Activated CD4-positive, alpha-beta memory T cell treated with anti-CD3 and anti-CD28 coated beads for 36 hours (primary cell): ENCODE data around the gene CYB5R4. TPM values are rescaled to one million over a fixed set of nuclear protein-coding genes. Genes with fewer than 3 reads are reported as not detected.

ENCODE experiments used
- CTCF ChIA-PET: fragments of 350-600 bp; sonication (Branson Sonifier 250); formaldehyde crosslinking; loops from one replicate; lab custom pipeline; 2021; ENCODE audit warnings: antibody characterized with exemption, inconsistent platforms; lab: Charles Lee
- POLR2A ChIA-PET: fragments of 350-600 bp; sonication (Branson Sonifier 250); formaldehyde crosslinking; loops from one replicate; lab custom pipeline; 2021; ENCODE audit warnings: antibody characterized with exemption; lab: Charles Lee
- DNase-seq: peaks from one replicate; pipeline ENCODE4 v3.0.0-alpha.2; 2020
- H3K27ac Mint-ChIP-seq: one replicate; pipeline ENCODE4 v1.8.0; 2021; ENCODE audit warnings: mixed read lengths
- H3K27me3 Mint-ChIP-seq: one replicate; pipeline ENCODE4 v1.8.0; 2021; ENCODE audit warnings: mixed read lengths
- H3K36me3 Mint-ChIP-seq: one replicate; pipeline ENCODE4 v1.8.0; 2021; ENCODE audit warnings: mixed read lengths
- H3K4me1 Mint-ChIP-seq: one replicate; pipeline ENCODE4 v1.8.0; 2021; ENCODE audit warnings: low read depth, mixed read lengths
- H3K4me3 Mint-ChIP-seq: one replicate; pipeline ENCODE4 v1.8.0; 2021; ENCODE audit warnings: mild to moderate bottlenecking, mixed read lengths
- H3K9me3 Mint-ChIP-seq: one replicate; pipeline ENCODE4 v1.8.0; 2021; ENCODE audit warnings: mixed read lengths
- intact Hi-C: fragments of 100-400 bp; cut with micrococcal nuclease; formaldehyde crosslinking; loops from one replicate; pipeline ENCODE4 v1.15.1; 2023
- total RNA-seq, 2 experiments: library from RNA; stranded (reverse); gene quantifications; one replicate each; pipeline ENCODE4 v1.2.3, GENCODE V29; 2021

Gene CYB5R4, protein sequence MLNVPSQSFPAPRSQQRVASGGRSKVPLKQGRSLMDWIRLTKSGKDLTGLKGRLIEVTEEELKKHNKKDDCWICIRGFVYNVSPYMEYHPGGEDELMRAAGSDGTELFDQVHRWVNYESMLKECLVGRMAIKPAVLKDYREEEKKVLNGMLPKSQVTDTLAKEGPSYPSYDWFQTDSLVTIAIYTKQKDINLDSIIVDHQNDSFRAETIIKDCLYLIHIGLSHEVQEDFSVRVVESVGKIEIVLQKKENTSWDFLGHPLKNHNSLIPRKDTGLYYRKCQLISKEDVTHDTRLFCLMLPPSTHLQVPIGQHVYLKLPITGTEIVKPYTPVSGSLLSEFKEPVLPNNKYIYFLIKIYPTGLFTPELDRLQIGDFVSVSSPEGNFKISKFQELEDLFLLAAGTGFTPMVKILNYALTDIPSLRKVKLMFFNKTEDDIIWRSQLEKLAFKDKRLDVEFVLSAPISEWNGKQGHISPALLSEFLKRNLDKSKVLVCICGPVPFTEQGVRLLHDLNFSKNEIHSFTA
- 10 to 100 TPM; 26.2 to 29.8 TPM for total RNA-seq

DNA sequence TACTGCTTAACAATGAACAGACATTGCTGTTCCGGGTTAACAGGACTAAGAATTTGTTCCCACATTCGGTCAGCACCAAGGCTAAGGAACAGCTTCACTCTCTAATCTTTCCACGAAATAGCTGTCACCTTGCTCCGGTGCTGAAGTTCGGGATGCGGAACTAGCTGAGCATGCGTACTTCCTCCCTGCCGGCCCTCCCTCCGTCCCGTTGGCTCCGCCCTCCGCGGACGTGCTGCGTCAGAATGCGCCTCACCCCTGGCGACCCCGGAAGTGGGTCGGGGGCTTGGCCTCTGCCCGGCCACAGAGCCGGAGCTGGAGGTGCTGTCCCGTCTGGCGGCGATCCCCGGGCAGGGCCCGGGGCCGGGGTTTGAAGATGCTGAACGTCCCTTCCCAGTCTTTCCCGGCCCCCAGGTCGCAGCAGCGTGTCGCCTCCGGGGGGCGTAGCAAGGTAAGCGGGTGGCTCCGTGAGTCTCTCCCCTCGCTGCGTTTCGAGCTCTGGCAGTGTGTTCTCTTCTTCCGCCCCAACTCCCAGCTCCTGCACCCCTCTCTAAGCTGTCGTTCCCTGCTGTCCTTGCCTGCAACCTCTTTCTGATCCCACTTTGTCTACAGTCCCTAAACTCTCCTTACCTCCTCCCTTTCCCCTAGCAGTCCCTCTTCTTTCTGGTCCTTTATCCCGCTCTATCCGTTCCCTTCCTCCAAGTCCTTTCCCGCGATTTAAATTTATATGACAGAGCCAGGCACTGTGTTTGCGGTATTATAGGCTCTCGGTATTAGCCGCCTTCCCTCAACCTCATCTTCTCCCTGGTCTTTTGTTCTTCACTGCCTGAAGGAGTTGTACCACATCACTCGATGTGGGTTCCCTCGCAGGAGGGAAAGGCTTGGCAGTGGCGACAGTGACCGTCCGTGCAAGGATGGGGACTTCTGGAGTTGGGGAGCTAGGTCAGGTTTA lies at the start of gene CYB5R4:
Gene CYB5R4 (plus strand): TSS at position 280 of the 949 bp plus-strand sequence. CDS start 94 bp downstream, at position 374.
- intact Hi-C loops = loop anchor here (1.0 to 5.0 kb wide), 2 partner anchors 368 to 792 kb away; partner anchors contain the start of genes CEP162, DOP1A and UBE3D
- DNase-seq = peak; percentile 97
- peak within 1 kb of the TSS; percentile 87 for H3K27ac Mint-ChIP-seq
- H3K4me1 Mint-ChIP-seq = peaks cover 30% of the 10 kb centered on the region
- peak within 1 kb of the TSS; percentile 99 for H3K4me3 Mint-ChIP-seq
- H3K9me3 Mint-ChIP-seq = no peaks in the 10 kb centered on the region
- CTCF ChIA-PET = interaction anchor here (0.7 to 2.5 kb wide), 11 partner anchors 8 to 796 kb away, joined by 3 to 20 read pairs (median 5); partner anchors contain the start of genes CEP162, DOP1A and UBE3D
- POLR2A ChIA-PET = interaction anchor here (0.6 to 1.4 kb wide), 4 partner anchors 10 to 1733 kb away, joined by 3 to 6 read pairs (median 4); partner anchors contain the start of gene CEP162
- peaks cover 6% of the 10 kb centered on the region for H3K36me3 Mint-ChIP-seq
- H3K27me3 Mint-ChIP-seq = peaks cover 12% of the 10 kb centered on the region

DNA sequence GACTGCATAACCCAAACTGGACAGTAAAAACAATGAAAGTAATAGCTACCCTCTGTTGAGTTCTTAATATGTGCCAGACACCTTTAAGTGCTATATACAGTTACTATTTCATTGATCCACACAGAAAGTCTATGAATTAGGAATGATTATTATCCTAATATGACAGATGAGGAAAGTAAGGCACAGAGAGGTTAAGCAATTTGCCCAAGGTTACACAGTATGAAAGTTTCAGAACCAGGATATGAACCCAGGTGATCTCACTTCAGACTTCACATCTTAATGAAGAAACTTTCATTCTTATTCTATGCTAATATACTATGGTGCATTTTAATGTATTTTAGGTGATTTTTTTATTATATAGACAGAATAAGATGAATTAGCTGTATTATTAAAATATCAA lies 46.9 kb upstream of the CYB5R4 start:
- H3K36me3 Mint-ChIP-seq = no peaks in the 10 kb centered on the region
- CTCF ChIA-PET = interaction anchor here (0.7 kb wide), 1 partner anchor 276 kb away, joined by 3 read pairs; no protein-coding TSS in a partner anchor
- no peaks in the 10 kb centered on the region for H3K9me3 Mint-ChIP-seq
- no peak overlapping the region for H3K27ac Mint-ChIP-seq
- H3K4me1 Mint-ChIP-seq = no peaks in the 10 kb centered on the region
- H3K27me3 Mint-ChIP-seq = peaks cover 2% of the 10 kb centered on the region
- no peak for DNase-seq
- intact Hi-C loops = no loop called here
- no peak overlapping the region for H3K4me3 Mint-ChIP-seq
- POLR2A ChIA-PET = no interaction called here

DNA sequence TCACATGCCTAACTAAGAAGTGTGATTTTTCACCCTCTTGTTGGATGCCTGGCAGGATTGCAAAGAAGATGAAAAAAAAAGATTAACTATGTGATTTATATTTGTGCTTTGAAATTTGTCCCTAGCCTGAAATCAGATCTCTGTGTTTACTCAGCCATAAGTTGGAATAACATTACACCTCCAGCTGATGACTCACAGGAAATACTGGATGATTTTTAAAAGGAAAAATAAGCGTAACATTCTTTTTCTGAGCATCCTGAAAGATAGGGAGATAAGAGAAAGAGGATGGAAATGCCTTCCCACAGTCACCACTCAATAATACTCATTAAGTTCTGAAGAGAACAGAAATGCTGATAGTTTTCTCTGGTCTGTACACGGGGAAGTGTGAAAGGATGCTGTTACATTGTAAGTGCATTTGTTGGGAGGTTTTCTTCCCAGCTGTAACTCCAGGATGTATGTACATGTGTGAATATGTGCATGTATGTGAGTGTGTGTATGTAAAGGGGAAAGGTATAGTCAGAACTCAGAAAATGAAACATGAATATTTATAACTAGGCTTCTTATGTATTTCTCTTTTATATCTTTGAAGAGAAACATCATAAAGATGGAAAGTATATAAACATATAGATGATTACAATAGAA lies 43.7 kb upstream of the CYB5R4 start:
- Mint-ChIP-seq H3K27me3 (peaks cover 2% of the 10 kb centered on the region), H3K27ac (no peak overlapping the region), H3K9me3 (no peaks in the 10 kb centered on the region), H3K4me1 (no peaks in the 10 kb centered on the region), H3K36me3 (no peaks in the 10 kb centered on the region), H3K4me3 (no peak overlapping the region)
- intact Hi-C loops = no loop called here
- POLR2A ChIA-PET = no interaction called here
- CTCF ChIA-PET = no interaction called here
- DNase-seq = no peak

DNA sequence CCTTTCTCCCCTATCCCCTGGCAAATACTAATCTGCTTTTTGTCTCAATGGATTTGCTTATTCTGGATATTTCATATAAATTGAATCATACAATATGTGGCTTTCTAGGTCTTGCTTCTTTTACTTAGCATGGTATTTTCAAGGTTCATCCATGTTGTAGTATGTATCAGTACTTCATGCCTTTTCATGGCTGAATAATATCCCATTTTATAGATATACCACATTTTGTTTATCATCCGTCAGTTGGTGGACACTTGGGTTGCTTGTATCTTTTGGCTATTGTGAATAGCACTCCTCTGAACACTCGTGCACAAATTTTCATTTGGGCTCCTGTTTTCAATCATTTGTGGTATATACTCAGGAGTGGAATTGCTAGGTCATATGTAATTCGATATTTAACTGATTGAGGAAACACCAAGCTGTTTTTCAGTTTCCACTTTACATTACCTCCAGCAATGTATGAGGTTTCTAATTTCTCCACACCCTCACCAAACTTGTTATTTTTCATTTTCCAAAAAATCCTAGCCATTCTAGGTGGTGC lies 36.8 kb upstream of the CYB5R4 start:
- Mint-ChIP-seq H3K36me3 (no peaks in the 10 kb centered on the region), H3K4me1 (no peaks in the 10 kb centered on the region), H3K9me3 (no peaks in the 10 kb centered on the region), H3K27me3 (peaks cover 2% of the 10 kb centered on the region), H3K4me3 (no peak overlapping the region), H3K27ac (no peak overlapping the region)
- DNase-seq = no peak
- ChIA-PET POLR2A (no interaction called here), CTCF (interaction anchor here (0.6 kb wide), 1 partner anchor 138 kb away, joined by 3 read pairs; no protein-coding TSS in a partner anchor)
- intact Hi-C loops = no loop called here

DNA sequence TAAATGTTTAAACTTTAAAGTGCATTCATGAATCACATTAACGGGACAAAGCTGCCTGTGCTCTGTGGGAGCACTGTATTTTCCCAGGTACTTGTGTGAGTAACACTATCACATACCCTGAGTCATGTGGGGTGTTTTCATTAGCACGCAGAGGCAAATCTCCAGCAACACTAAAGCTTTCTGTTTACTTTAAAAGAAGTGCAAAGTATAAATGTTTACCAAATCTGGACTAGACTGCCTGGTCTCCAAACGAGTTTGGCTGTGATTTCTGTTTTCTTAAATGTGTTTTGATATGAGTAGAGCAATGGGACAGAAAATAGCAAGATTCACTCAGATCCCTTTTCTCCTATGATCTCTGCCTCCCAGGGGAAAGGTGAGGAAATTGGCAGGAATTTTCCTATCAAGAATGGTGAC lies 35.1 kb upstream of the CYB5R4 start:
- CTCF ChIA-PET = no interaction called here
- no peak overlapping the region for H3K4me3 Mint-ChIP-seq
- intact Hi-C loops = no loop called here
- H3K27ac Mint-ChIP-seq = no peak overlapping the region
- H3K9me3 Mint-ChIP-seq = no peaks in the 10 kb centered on the region
- POLR2A ChIA-PET = no interaction called here
- DNase-seq = no peak
- H3K4me1 Mint-ChIP-seq = no peaks in the 10 kb centered on the region
- H3K36me3 Mint-ChIP-seq = no peaks in the 10 kb centered on the region
- H3K27me3 Mint-ChIP-seq = peaks cover 2% of the 10 kb centered on the region

DNA sequence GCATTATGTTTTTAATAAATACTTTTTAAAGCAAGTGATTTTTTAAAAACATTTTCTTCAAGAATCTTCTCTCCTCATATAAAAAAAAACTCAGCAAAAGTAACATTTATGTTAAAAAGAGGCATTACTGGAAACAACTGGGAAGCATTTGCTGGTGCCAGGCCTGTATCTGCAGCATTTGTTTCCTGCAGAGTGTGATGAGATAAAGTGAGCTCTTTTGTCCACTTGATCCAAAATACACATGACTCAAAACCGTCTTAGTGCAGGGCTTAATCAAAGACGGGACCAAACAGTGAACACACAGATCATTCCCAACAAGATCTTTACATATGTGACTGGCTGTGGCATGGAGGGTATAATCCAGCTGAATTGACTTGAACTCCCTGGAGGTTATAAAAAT lies 34.7 kb upstream of the CYB5R4 start:
- Mint-ChIP-seq H3K27me3 (peaks cover 2% of the 10 kb centered on the region), H3K4me1 (no peaks in the 10 kb centered on the region), H3K27ac (no peak overlapping the region), H3K36me3 (no peaks in the 10 kb centered on the region), H3K9me3 (no peaks in the 10 kb centered on the region), H3K4me3 (no peak overlapping the region)
- CTCF ChIA-PET = no interaction called here
- no peak for DNase-seq
- POLR2A ChIA-PET = no interaction called here
- intact Hi-C loops = no loop called here

DNA sequence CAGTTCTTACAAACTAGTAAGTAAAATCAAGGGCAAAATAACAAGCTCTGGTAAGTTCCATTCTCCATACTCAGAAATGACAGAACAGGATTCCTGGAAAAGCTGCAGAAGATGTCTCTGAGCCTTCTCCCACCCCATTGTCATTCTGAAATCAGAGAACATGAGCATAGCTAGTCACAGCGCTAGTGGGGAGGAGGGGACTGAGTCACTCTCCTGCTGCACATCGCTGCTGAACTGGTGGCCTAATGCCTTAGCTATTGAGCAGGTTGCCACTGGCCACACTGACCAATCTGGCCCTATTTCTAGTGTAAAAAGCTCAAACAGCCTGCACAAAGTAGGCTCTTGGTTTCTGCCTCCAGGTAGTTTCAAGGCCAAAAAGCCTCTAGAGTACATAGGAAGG lies 32.4 kb upstream of the CYB5R4 start:
- DNase-seq = no peak
- CTCF ChIA-PET = no interaction called here
- no peaks in the 10 kb centered on the region for H3K36me3 Mint-ChIP-seq
- peaks cover 2% of the 10 kb centered on the region for H3K27me3 Mint-ChIP-seq
- POLR2A ChIA-PET = no interaction called here
- H3K27ac Mint-ChIP-seq = no peak overlapping the region
- H3K4me1 Mint-ChIP-seq = no peaks in the 10 kb centered on the region
- no peaks in the 10 kb centered on the region for H3K9me3 Mint-ChIP-seq
- H3K4me3 Mint-ChIP-seq = no peak overlapping the region
- intact Hi-C loops = no loop called here

DNA sequence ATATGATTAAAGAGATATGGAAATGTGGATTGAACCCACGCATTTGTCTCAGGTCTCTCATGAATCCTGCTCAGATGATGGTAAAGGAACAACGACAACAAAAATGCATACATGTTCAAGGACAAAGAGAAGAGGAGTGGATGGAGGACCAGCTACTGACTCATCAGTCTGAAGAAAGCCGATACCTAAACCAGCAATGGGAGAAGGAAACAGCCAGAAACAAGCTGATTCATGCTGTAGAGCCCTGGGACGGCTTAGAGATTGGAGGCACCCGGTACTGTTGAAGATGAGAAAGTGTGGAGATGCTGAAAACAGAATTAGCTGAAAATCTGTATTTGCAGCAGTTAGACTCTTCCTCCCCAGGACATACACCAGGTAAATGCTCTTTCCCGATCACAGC lies 20.8 kb upstream of the CYB5R4 start:
- no peaks in the 10 kb centered on the region for H3K36me3 Mint-ChIP-seq
- H3K9me3 Mint-ChIP-seq = peaks cover 15% of the 10 kb centered on the region
- intact Hi-C loops = no loop called here
- POLR2A ChIA-PET = no interaction called here
- no peak overlapping the region for H3K4me3 Mint-ChIP-seq
- CTCF ChIA-PET = no interaction called here
- no peak for DNase-seq
- H3K27me3 Mint-ChIP-seq = peaks cover 18% of the 10 kb centered on the region
- no peaks in the 10 kb centered on the region for H3K4me1 Mint-ChIP-seq
- no peak overlapping the region for H3K27ac Mint-ChIP-seq

DNA sequence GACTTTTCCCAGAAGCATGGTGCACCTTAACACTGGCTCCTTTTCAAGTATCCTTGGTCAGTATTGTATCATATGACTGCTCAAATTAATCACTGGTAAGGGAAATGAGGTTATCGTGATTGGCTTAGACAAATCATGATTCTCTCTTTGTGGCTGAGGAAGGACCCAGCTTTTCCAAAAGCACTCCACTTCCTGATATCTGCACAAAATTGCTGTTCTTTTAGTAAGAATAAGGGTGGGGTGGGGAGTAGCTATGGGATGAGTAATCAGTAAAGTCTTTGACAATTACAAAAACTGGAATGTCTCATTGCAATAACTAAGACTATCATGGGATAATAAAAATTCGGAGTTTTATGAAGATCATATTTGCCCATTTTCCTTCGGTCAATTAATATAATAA lies 15.3 kb upstream of the CYB5R4 start:
- no peak overlapping the region for H3K4me3 Mint-ChIP-seq
- H3K9me3 Mint-ChIP-seq = peaks cover 13% of the 10 kb centered on the region
- H3K36me3 Mint-ChIP-seq = no peaks in the 10 kb centered on the region
- peaks cover 21% of the 10 kb centered on the region for H3K27me3 Mint-ChIP-seq
- no peak for DNase-seq
- ChIA-PET CTCF (interaction anchor here (1.2 to 1.3 kb wide), 2 partner anchors 15 to 40 kb away, joined by 3 read pairs; partner anchors contain the start of gene CYB5R4), POLR2A (no interaction called here)
- intact Hi-C loops = no loop called here
- no peak overlapping the region for H3K27ac Mint-ChIP-seq
- no peaks in the 10 kb centered on the region for H3K4me1 Mint-ChIP-seq

DNA sequence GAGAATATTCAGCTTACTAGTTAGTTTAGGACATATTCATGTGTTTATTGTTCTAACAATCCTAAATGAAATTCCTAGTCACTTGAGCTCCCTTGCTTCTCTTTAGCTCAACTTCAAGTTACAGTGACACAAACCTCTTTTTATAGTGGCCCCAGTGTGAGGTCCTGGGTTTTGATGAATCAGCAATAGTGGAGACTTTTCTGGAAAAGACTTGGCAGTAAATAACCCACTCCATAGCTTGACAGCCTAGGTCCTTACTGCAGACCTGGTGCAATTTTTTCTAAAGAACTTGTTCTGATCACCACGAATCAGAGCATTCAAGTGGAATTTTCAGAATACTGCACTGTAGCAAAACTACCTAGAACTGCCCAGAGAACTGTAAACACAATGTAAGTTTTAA lies 13.2 kb upstream of the CYB5R4 start:
- H3K27ac Mint-ChIP-seq = no peak overlapping the region
- no peaks in the 10 kb centered on the region for H3K36me3 Mint-ChIP-seq
- H3K27me3 Mint-ChIP-seq = peaks cover 30% of the 10 kb centered on the region
- intact Hi-C loops = no loop called here
- no peak overlapping the region for H3K4me3 Mint-ChIP-seq
- ChIA-PET POLR2A (no interaction called here), CTCF (no interaction called here)
- no peaks in the 10 kb centered on the region for H3K4me1 Mint-ChIP-seq
- DNase-seq = no peak
- peaks cover 3% of the 10 kb centered on the region for H3K9me3 Mint-ChIP-seq

DNA sequence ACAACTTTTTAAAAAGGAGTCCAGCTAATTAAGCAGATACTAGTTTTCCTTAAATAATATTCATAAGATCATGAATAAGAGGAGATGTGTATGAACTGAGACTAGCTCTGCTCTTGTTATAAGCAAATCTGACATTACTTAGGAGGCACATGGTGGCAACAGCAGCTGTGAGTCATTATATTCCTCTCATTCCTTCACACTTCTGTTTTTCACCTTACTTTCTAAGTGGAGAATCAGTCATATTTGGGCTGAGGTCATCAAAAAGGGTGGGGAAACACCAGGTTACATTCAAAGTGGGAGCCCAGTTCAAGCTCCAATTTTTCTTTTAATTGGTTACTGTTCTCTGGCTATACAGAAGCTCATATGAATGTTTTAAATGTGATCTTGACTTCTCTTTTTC lies 12.3 kb upstream of the CYB5R4 start:
- ChIA-PET POLR2A (interaction anchor here (0.6 kb wide), 1 partner anchor 430 kb away, joined by 4 read pairs; no protein-coding TSS in a partner anchor), CTCF (no interaction called here)
- Mint-ChIP-seq H3K9me3 (no peaks in the 10 kb centered on the region), H3K27ac (no peak overlapping the region), H3K4me3 (no peak overlapping the region), H3K4me1 (no peaks in the 10 kb centered on the region), H3K27me3 (peaks cover 35% of the 10 kb centered on the region), H3K36me3 (no peaks in the 10 kb centered on the region)
- intact Hi-C loops = no loop called here
- no peak for DNase-seq
